DND-41 (cell line): ENCODE measurements around the gene TRIM67.

Source experiments
- CTCF ChIP-seq: IDR thresholded peaks from 2 replicates; pipeline ENCODE4 v1.5.1; 2012; ENCODE audit warnings: borderline replicate concordance, low read length, moderate library complexity, mild to moderate bottlenecking; ENCODE audit not compliant: poor library complexity, severe bottlenecking; ENCODE audit errors: extremely low read depth
- EZH2 ChIP-seq: IDR thresholded peaks from 3 replicates; pipeline ENCODE4 v1.6.1; 2012; ENCODE audit warnings: borderline replicate concordance, low read depth, mild to moderate bottlenecking, moderate library complexity, low read length, inconsistent platforms; ENCODE audit not compliant: severe bottlenecking

- TF ChIP-seq CTCF (no peak), EZH2 (no peak)
Measured at GRCh38 chr1:231199868-231200267, 38.0 kb downstream of the TRIM67 start.
